Cortex of kidney (tissue), 1 donor: ENCODE results near the gene R3HDM2.

Experiments used
- DNase-seq: peaks from one replicate; lab custom pipeline; 2025; lab: John Stamatoyannopoulos, UW

R3HDM2 gene

DNA sequence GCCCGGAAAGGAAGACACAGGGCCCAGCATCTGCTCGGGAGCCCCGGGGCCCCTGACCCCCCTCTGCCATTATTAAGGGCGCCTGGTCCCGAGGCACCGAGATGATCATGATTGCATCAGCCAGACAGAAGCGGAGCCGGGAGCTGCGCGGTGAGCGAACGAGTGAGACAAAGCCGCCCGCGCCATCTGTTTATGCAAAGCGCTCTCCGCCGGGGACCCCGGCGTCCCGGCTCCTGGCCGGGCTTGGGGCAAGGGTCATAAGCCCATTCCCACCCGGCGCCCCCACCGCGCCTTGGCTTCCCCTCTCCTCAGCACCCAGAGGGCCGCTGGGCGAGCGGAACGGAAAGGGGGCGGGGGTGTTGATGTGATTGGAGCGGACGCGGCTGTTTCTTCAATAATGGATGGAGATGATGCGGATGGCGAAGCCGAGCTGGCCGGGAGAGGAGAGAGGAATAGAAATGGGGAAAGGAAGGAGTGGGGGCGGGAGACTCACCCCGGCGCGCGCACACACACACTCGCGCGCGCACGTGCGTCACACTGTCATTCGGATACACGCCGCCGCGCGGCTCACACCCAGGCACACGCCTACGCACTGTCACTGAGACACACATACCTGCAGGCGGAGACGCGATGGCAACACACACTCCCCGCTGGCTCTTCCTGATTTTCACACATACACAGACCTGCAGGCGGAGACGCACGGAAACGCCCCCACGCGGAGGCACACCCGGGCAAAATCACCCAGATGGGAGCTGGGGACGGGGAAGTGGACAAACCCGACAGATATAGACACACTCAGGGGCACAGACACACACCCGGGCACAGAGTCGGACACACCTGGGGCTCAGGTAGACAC is 190.5 kb downstream of the R3HDM2 start:
- no peak for DNase-seq

DNA sequence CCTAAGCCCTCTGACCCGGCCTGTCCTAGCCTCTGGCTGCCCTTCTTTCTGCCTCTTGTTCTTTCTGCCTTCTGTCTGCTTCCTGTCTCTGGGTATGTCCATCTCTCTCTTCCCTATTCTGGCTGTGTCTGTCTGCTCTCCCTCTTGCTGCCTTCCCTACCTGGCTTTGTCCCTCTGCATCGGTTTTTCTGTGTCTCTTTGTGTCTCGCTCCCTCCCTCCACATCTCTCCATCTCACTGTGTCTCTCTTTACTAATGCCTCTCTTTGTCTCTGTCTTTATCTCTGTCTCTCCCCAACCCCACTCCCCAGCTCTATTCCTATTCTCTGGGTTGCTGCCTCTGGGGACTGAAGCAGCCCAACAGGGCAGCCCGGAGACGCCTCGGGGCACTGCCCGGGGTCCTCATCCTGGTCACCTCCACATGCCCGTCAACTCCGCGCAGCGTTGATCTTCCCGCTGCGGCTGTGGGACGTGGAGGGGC is 191.2 kb downstream of the R3HDM2 start:
- DNase-seq, result no peak

DNA sequence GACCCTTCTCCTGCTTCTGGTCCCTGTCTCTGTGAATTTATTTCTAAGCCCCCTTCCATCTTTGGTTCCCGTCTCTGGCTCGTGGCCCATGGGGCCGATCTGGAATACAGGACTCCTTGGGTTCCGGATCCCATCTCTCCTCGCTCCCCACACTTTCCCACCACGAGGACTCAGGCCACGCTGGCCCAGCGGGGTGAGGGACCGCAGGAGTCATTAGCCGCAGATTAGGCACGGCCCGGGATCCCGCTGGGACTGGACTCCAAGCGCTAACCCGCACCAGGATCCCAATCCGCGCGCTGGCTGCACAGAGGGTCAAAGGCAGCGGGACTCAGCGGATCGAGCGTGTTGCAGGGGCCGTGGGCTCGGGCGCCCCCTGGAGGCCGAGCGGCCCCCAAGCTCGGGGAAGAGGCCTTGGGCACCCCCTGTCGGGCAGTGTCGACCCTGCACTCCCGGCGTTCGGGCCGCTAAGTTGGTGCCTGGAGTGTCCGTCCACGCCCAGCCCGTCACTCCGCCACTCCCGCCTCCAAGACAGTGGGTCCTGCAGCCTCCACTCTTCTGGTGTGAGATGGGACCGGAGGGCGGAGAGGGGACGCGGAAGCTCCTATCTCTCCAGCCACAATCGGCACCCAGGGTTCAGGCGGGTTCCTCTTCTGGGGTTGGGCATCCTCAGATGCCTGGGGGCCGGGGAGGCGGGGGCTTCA is 191.8 kb downstream of the R3HDM2 start:
- DNase-seq, result no peak

DNA sequence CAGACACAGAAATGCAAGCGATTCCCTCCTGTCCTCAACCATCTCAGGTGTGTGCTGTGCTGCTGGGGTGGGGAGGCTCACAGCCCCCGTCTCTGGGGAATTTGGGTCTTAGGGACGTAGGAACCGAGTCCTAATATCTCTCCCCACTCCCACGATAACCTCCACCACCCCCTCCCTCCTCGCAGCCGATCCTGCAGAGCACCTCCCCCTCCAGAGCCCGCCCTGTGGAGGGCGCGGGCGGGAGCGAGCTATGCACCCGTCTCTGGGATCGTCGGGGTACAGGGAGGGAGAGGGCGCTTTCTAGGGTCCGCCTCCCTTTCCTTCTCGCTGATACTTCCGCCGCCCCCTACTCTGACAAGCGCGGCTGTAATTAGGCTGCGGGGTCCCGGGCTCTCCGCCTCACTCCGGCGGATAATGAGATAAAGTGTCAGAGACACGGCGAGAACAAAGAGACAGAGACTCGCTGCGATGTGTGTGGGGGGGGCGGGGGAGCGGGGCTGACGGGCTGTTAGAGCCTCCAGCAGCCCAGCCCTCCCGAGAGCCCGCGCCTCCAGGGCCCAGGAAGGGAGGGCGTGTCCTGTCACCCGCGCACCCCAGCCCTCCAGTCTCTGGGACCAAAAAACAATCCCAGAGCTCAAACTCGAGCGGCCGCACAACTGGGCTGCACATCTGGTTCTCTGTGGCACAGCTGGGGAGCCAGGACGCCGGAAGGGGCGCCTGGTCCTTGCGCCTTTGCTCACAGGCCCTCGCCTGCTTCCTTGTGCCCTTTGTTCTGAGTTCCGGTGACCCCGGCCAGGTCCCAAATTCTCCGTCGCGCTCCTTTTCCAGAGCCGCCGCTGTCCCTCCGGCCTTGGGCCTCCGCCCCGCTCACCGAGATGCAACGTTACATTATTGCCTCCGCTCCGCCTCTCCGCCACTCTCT is 192.7 kb downstream of the R3HDM2 start:
- no peak for DNase-seq

DNA sequence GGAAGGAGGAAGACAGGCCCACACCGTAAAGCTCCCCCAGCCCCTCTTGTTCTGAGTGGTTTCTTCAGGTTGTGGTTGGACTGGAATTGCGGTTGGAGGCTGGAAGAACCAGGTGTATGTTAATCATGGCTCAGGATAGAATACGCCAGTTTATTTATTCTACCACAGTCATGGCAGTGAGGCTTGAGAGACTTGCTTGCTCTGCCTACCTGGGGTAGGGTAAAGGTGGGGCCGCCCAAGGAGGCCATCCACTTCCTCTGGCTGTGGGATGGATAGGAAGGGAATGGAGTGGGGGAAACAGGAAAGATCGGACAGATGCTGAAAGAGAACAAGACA is 193.3 kb downstream of the R3HDM2 start:
- DNase-seq, result no peak

DNA sequence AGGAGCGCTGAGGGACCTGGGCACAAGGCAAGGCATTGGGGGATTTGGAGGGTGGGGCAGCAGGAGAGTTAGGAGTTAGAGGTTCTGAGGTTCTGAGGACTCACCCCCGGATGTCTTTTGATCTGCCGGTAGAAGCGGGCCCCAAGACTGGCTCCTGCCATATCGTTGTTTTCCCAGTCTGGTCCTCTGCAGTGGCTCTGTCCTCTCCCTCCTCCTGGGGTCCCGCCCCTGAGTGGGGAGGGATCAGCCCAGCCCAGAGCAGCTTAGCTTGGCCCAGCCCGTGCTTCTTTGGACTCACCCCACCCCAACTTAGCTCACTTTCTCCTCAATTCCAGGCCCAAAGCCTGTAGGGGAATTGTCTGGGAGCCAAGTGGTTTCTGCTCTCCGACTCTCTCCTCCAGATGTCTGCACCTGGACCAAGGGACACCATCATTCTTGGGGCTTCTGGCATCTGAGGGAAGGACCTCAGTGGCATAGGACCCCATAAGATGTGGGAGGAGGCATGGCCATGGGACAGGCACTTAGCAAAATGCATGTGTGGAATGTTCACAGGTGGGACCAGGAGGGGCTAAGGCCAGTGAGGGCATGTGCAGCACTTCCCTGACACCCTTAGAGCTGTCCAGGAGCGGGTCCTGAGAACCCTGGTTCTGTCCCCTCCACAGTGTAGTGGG is 193.8 kb downstream of the R3HDM2 start:
- no peak for DNase-seq

DNA sequence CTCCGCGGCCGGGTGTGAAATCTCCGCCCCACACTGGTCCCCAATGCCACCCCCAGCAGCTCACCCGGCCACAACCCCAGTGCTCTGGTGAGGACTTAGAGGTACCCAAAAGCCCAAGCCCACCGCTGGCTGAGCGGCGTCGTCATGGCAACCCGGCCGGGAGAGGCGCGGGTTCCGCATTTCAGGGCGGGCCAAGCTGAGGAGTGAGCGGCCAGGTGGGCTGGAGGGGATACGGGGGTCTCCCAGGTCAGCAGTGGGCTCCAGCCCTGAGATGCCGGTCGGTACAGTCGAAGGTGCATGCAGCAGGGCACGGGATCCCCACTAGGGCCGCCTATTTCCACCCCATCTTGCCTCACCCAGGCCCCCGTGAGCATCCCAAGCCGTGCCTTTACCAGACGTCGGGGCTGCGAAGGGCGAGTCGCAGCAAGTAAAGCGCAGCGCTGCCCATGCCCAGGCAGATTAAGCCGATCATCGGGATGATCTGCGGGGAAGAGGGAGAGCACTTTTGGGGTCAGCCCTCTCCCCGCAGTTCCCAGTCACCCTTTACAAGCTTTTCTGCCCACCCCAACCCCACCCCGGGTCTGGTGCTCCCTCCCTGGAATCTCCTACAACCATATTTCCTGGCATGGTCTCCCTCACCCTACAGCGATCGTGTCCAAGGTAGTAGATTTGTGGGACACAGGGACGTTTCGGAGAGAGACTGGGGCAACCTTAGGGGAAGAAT is 194.5 kb downstream of the R3HDM2 start:
- no peak for DNase-seq

DNA sequence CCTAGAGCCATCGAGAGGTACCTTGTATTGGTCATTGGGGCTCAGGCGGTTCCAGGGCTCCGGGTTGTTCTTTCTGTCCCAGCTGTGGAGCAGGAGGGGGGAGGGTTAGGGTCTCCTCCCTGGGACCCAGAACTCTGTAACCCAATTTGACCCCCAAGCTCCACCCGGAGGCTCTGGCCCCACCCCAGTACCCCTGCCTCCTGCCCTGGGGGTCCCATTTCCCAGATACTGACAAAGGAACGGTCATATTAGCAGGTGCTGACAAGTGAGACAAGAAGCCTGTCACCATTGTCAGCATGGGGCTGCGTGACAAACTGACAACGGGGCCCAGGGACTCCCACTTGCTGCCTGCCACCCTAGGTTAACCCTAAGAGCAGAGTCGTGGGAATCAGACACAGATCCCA is 195.1 kb downstream of the R3HDM2 start:
- no peak for DNase-seq

DNA sequence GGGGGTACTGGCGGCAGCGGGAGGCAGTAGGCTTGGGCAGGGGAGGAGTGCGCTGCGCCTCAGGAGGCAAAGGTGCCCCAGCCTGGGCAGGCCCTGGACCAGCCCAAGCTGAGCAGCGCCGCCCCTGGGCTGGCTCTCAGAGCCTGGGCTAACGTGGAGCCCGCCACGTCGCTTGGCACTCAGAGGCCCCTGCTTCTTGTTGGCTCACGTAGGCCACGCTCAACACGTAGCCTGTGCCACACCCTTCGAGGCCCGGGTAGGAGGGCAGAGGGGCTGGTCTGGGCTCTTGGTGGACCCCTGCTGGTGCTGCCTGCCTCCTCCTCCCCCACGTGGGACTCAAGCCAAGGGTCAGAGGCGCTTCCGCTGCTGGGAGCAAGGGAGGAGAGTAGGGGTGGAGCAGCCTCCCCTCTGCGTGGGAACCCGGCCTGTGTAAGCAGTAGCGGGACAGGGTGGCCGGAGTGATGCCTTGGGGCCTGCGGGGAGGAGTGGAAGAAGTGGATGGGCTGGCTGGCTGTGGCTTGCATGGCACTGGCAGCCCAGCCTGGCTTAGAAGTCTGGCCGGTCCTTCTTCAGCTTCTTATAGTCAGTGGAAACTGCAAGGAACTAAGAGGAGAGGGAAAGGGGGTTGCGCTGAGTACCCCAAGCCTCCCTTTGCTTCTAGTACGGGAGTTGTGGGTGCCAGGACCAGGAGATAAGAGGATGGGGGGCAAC is 195.7 kb downstream of the R3HDM2 start:
- no peak for DNase-seq

DNA sequence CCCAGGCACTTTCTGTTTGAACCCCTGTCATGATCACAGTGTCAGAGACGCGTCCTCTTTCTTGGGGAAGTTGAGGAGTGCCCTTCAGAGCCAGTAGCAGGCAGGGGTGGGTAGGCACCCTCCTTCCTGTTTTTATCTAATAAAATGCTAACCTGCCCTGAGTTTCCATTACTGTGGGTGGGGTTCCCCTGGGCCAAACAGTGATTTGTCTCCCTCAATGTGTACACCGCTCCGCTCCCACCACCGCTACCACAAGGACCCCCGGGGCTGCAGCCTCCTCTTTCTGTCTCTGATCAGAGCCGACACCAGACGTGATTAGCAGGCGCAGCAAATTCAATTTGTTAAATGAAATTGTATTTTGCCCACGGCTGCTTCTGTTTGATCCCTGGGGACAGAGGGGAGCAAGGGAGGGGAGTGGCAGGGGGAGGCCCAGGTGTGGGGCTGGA is 196.2 kb downstream of the R3HDM2 start:
- DNase-seq, result no peak

DNA sequence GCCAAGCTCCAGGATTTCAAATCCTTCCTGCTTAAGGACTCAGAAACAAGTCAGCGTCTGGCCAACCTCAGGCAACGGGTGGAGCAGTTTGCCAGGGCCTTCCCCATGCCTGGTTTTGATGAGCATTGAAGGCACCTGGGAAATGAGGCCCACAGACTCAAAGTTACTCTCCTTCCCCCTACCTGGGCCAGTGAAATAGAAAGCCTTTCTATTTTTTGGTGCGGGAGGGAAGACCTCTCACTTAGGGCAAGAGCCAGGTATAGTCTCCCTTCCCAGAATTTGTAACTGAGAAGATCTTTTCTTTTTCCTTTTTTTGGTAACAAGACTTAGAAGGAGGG is 196.6 kb downstream of the R3HDM2 start:
- DNase-seq, result no peak

DNA sequence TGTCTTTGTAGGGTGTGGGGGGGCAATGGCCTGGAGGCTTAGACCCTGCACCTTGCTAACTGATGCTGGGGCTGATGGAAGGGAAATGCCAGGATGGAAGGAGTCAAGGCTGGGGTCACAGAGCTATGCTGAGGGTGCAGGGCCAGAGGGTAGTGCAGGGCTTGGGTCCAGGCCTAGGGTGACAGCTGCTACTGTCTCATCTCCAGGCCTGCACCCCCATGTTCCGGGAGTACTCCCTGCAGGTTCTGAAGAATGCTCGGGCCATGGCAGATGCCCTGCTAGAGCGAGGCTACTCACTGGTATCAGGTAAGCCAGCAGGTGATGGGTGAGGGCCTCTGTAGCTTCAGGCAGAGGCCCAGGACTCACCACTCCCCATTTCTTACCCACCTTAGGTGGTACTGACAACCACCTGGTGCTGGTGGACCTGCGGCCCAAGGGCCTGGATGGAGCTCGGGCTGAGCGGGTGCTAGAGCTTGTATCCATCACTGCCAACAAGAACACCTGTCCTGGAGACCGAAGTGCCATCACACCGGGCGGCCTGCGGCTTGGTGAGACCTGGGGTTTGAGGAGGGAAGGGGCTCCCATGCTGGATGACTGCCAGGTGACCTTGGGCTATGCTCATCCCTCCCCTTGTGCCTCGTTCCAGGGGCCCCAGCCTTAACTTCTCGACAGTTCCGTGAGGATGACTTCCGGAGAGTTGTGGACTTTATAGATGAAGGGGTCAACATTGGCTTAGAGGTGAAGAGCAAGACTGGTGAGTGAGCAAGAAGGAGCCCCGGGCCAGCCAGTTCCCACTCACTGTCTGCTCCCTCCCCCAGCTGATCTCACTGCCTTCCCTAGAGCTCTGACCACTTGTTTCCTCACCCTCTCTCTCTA is 197.2 kb downstream of the R3HDM2 start:
- DNase-seq, result no peak

DNA sequence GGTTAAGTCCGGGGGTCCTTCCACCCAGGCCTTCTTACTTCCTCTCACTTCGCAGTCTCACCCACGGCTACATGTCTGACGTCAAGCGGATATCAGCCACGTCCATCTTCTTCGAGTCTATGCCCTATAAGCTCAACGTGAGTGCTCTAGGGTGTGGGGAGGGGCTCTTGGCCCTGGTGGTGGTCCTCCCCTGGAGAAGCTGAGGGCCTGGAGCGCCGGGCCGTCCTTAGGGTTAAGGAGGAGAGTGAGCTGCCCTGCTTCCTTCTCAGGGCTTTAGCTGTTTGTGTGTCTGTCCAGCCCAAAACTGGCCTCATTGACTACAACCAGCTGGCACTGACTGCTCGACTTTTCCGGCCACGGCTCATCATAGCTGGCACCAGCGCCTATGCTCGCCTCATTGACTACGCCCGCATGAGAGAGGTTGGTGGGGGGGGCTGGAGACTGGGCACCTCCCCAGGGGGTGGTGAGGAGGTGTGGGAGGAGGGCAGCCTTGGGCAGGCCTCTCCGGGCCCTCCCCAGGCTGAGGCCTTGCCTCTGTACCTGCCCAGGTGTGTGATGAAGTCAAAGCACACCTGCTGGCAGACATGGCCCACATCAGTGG is 198.6 kb downstream of the R3HDM2 start:
- no peak for DNase-seq

DNA sequence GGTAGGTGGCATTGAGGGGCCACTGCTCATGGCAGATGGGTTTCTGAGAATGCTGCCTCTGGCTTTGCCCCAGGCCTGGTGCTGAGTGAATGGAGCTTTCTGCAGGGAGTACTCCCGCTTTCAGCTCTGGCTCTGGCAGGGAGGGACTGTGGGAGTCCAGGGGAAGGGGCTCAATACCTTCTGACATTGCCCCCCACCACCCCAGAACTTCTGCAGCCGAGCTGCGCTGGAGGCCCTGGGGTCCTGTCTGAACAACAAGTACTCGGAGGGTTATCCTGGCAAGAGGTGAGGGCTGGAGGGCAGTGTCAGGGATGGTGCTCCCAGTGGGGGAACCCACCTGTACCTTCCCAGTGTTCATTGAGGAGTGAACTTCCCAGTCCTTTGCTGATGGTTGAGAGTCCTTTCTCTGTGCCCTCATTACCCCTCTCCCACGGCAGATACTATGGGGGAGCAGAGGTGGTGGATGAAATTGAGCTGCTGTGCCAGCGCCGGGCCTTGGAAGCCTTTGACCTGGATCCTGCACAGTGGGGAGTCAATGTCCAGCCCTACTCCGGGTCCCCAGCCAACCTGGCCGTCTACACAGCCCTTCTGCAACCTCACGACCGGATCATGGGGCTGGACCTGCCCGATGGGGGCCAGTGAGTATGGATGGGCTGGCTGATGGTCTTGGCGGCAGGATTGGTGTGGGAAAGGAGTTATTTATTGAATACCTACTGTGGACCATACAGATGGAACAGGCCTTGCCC is 199.4 kb downstream of the R3HDM2 start:
- DNase-seq, result no peak

DNA sequence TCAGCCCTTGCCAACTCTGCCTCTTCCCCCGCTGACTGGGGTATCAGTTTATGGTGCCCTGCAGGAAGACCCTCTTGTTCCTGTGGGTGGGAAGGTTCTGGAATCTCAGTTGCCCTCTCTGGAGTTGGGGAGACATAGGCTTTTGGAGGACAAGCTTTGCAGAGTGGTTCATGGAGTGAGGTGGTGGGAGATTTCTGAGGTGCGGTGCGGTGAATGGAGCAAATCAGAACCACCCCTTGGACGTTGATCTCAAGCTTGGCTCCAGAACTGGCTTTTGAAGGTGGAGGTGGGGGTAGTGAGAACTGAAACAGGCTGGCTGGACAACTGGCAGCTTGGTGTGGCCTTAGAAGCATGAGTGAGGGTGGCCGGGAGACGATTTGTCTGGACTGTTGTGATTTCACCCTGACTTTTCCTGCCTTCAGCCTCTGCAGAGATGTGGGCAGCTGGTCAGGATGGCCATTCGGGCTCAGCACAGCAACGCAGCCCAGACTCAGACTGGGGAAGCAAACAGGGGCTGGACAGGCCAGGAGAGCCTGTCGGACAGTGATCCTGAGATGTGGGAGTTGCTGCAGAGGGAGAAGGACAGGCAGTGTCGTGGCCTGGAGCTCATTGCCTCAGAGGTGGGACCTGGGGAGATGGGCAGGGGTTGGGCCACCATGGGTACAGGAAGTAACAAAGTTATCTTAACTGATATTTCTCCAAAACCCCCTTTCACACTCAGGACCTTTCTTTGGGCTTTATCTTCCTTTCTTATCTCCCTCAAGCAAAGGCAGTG is 200.3 kb downstream of the R3HDM2 start:
- no peak for DNase-seq

DNA sequence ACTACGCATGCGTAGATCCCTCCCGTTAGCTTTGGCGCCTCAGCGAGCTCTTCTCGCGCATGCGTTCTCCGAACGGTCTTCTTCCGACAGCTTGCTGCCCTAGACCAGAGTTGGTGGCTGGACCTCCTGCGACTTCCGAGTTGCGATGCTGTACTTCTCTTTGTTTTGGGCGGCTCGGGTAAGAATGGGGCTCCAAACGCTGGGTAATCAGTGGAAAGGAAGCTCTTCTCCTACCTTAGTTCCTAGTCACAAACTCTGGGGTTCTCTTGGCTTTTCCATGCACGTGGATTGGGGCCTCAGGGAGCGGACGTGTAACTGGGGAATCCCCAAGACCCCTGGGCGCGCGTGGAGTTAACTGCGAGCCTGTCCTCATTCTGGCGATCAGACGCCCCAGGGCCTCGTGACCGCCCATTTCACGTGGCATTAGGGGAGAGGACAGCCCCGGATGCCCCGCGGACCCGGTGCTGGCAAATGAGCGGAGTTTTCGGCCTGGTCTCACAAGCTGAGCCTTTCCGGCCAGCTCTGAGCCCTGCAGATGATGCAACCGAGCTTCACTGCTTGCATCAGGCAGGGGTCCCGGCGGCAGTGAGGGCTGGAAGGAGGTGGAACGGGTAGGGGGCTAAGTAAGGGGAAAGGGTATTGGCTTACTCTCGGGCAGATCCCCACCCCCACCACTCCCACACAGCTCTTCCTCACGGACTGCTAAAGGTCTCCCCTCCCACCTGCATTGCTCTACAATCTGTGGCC is 201.0 kb downstream of the R3HDM2 start, which contains the start of gene SHMT2:
Gene SHMT2, plus strand, starts transcription at position 78 of the 747 bp plus-strand sequence. Its CDS starts 68 bp downstream, at position 146.
- no peak for DNase-seq
